Loucy (cell line): ENCODE measurements around the gene PTHLH.

Experiments used
- CTCF ChIP-seq: fragments of 200-600 bp; sonication (generic); conservative IDR thresholded peaks from 2 replicates; pipeline ENCODE4 v1.5.1; 2014; ENCODE audit warnings: mild to moderate bottlenecking, antibody characterized with exemption, low read length
- EZH2phosphoT487 ChIP-seq: fragments of 200-600 bp; IDR thresholded peaks from 2 replicates; pipeline ENCODE4 v1.6.1; 2018; ENCODE audit warnings: antibody characterized with exemption, mild to moderate bottlenecking, moderate library complexity, borderline replicate concordance

GRCh38 chr12:27940245-27940644 lies 32.3 kb downstream of the PTHLH start:
- TF ChIP-seq CTCF (no peak), EZH2phosphoT487 (no peak)
